HG03135 (cell line): ENCODE data around the gene RNF214.
"Not testable (repeated sequence)": the region's sequence is repeated elsewhere in the genome, so short reads cannot be mapped to it uniquely, and the experiment has no call there.

Experiments
- ATAC-seq: cut with Tn5 transposase; IDR thresholded peaks from one replicate; pipeline ENCODE4 v1.9.1; 2021; ENCODE audit warnings: mild to moderate bottlenecking, moderate library complexity; ENCODE audit not compliant: unreplicated experiment

RNF214 gene

GRCh38 chr11:117309310-117309709 lies 76.8 kb downstream of the RNF214 start:
- ATAC-seq = no peak

- ATAC-seq = no peak
Measured at GRCh38 chr11:117313091-117313490, 80.6 kb downstream of the RNF214 start.

DNA sequence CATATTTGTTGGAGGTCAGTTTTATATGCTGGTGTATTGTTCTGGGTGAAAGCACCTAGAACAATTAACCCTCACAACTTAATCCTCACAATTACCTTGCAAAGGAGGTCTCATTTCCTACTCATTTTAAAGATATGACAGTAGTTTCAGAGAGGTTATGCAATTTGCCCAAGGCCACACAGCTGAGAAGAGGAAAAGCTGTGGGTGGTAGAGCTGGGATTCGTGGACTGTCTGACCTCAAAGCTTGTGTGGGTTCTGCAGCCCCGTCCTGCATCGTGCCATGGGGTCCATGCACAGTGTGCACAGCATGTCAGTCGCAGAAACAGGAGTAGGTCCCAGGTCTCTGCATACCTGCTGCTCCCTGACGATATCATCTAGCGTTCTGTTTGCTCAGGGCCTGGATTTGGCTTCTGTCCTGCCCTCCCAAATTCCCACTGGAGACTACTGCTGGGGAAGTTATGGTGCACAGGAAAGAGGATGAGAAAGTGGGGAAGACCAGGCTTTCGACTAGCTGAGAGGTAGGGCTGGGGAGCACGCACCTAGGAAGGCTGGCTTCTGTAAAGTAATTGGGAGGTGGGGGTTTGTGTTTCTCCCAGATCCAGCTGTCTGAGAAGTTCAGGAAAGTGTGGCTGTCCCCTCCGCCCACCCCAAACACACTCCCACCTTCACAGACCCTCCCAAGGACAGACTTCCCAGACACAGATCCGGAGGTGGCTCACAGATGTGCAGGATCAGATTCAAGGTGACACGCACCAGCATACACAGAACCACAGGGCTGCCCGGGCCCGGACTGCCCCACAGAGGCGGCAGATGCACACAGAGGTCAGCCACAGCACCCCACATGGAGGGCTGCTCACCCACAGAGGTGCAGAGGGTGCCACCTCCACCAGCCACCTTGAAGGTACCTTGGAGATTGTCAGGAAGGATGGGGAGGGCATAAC lies 81.6 kb downstream of the RNF214 start:
- no peak for ATAC-seq

DNA sequence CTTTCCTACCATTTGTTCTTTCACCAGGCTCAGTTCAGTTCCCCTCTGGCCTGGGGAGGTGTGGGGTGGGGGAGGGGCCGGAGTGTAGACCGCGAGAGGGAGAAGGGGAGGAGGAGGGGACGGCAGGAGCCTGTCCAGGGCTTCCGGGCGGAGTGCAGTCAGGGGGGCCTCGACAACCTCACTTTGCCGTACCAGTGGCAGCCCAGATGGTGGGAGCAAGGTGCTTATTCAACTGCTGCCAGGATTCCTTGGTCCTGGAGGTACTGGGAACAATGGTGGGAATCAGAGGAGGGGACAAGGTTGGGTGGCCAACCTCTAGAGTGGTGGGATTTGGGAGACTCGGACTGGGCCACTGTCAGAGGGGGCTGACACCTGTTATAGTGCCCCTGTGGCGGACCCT lies 82.4 kb downstream of the RNF214 start:
- no peak for ATAC-seq

DNA sequence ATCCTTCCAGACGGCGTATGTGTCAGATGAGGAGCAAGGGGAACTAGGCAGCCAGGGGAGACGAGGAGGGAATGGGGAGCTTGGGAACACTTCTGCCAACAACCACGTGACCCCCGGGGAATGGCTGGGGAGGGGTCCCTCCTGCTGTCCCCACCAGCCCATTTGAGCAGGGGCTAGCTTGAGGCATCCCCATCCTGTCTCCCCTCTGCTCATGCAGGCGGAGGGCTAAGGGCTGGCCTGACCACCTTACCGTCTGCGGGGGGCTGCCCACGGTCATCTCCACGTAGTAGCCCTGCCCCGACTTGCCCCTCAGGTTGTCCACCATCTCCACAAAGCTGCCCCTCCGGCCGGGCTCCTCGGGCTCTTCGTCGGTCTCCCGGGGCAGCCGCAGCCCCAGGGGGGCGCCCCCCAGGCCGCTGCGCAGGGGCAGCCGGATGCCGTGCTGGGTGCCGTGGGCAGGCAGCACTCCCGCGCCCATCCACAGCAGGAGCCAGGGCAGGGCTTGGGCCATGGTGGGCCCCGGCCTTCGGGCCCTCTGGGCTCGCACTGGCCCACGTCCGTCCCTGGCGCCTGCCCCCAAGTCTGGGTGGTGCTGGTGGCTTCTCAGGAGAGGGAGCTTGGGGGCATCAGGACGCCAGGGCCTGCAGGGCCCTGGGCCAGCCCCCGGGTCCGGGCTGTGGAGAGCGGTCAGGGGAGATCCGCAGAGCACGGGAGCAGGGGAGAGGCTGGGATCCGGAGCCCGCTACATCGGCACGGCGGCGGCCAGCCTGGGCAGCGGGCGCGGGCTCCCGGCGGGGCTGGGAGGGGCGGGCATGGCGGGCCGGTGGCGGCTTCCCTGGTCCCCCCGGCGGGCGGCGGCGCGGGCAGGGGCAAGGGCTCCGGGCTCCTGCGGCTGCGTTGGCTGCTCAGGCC lies 83.1 kb downstream of the RNF214 start:
- no peak for ATAC-seq

- no peak for ATAC-seq
Measured at GRCh38 chr11:117316197-117316961, 83.9 kb downstream of the RNF214 start, which contains the start of gene BACE1. Gene BACE1 (minus strand): TSS chr11:117316256. CDS start chr11:117315795, 461 bp downstream.

DNA sequence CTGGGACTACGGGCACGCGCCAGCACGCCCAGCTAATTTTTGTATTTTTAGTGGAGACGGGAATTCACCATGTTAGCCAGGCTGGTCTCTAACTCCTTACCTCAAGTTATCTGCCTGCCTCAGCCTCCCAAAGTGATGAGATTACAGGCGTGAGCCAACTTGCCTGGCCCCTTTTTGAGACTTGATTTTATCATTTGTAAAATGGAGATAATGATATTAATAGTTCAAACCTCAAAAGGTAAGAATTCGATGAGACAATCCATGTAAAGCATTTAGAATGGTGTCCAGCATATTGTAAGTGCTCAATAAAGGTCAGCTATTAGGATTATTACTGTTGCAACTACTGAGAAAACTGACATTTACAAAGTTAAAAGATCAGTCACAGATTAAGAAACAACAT lies 86.3 kb downstream of the RNF214 start:
- ATAC-seq = no peak

DNA sequence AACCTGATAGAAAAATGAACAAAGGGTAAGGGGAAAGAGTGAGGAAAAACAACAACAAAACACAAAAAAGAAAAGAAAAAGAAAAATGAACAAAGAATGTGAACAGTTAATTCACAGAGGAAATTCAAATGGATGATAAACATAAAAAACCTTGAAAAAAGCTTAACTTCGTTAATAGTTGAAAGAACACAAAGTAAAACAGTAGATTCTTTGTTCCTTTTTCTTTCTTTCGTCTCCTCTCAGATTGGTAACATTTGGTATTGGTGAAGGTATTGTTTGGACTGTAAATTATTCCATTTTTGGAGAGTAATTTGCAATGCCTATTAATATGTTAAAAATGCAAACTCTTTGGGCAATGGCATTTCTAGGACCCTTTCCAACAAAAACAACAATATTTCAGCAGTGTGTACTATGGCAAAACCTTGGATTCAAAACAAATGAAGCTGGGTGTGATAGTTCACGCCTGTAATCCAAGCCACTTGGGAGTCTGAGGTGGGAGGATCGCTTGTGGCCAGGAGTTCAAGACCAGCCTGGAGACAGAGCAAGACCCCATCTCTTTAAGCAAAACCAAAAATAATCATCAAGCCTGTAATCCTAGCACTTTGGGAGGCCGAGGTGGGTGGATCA lies 86.9 kb downstream of the RNF214 start:
- no peak for ATAC-seq

DNA sequence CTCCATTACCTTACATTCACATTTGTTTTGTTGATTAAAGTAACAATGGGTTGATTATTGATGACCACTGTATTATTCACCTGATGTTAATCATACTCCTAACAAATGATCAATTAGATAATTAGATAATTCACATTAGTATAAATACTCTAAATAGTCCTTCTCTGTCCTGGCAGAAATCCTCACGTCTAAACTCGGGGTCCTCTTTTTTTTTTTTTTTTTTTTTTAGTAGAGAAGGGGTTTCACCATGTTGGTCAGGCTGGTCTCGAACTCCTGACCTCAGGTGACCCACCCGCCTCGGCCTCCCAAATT lies 94.7 kb downstream of the RNF214 start:
- ATAC-seq = not testable (repeated sequence)

GRCh38 chr11:117327567-117328374 lies 95.3 kb downstream of the RNF214 start, which contains the start of gene CEP164:
Gene CEP164 (plus strand): TSS chr11:117327854. CDS start chr11:117338587, 10,733 bp downstream.
- ATAC-seq = peak; percentile 97

- ATAC-seq = peak; percentile 4
Measured at GRCh38 chr11:117328375-117329010, 96.0 kb downstream of the RNF214 start.

DNA sequence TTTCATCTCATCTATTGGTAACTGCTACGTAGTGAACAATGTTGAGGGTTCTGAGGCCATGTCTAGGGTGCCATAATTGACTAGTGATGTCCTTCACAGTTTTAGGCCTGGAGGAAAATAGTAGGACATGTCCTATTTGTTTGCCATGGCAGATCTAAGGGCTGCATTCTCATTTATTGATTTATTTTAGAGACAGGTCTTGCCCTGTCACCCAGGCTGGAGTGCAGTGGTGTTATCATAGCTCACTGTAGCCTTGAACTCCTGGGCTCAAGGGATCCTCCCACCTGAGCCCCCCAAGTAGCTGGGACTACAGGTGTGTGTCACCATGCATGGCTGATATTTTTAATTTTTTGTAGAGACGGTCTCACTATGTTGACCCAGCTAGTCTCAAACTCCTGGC lies 100.4 kb downstream of the RNF214 start:
- ATAC-seq = no peak

- ATAC-seq = no peak
Measured at GRCh38 chr11:117333917-117334316, 101.4 kb downstream of the RNF214 start.

- no peak for ATAC-seq
Measured at GRCh38 chr11:117334896-117335295, 102.4 kb downstream of the RNF214 start.

- ATAC-seq = no peak
Measured at GRCh38 chr11:117335399-117335798, 102.9 kb downstream of the RNF214 start.
